Bronchial epithelial cell (primary cell): Measurements from ENCODE around the gene COMMD3. TPM values are rescaled to one million over a fixed set of nuclear protein-coding genes. Genes with fewer than 3 reads are reported as not detected.
"Not testable (repeated sequence)": the region's sequence is repeated elsewhere in the genome, so short reads cannot be mapped to it uniquely, and the experiment has no call there.

Experiments
- DNase-seq: peaks from one replicate; pipeline ENCODE4 v3.0.0-alpha.2; 2010; ENCODE audit warnings: low read depth
- FAIRE-seq: peaks from 2 replicates; lab custom pipeline; 2011; peaks lifted over from hg19 to GRCh38; lab: Jason Lieb, UNC
- H3K27me3 ChIP-seq: 2 replicates; pipeline ENCODE4 v1.5.1; 2011; ENCODE audit warnings: low read length; ENCODE audit not compliant: control insufficient read depth, insufficient read depth
- H3K36me3 ChIP-seq: 2 replicates; pipeline ENCODE4 v1.5.1; 2011; ENCODE audit warnings: low read length; ENCODE audit not compliant: control insufficient read depth, insufficient read depth
- H3K4me3 ChIP-seq: 2 replicates; pipeline ENCODE4 v1.5.1; 2011; ENCODE audit warnings: mild to moderate bottlenecking, low read depth, low read length, control low read depth
- CTCF ChIP-seq: IDR thresholded peaks from 2 replicates; pipeline ENCODE4 v1.5.1; 2011; ENCODE audit warnings: mild to moderate bottlenecking, moderate library complexity, low read length, control low read depth, inconsistent platforms; ENCODE audit not compliant: insufficient read depth, severe bottlenecking
- total RNA-seq: library from RNA; depleted of rRNA; stranded (reverse); fragments of >200 nt; gene quantifications from 2 replicates; pipeline ENCODE4 v1.2.1, GENCODE V29; 2014

The COMMD3 gene
- total RNA-seq, 1 donor from 2014 or later = 32.9 TPM

- no peak for DNase-seq
- TF ChIP-seq CTCF = no peak
- H3K27me3 ChIP-seq = peaks cover 39% of the 10 kb centered on the region
Measured at GRCh38 chr10:22346096-22346661, 30.0 kb downstream of the COMMD3 start.

GRCh38 chr10:22349755-22350154 is 33.6 kb downstream of the COMMD3 start:
- Histone ChIP-seq H3K27me3 (peaks cover 17% of the 10 kb centered on the region), H3K4me3 (no peak overlapping the region)

More at GRCh38 chr10:22346096-22346661, 30.0 kb downstream of the COMMD3 start:
- Histone ChIP-seq H3K36me3 (no peaks in the 10 kb centered on the region), H3K4me3 (no peak overlapping the region)
- FAIRE-seq = peak; percentile 43

GRCh38 chr10:22351131-22351703 is 35.0 kb downstream of the COMMD3 start:
- DNase-seq (no peak), FAIRE-seq (no peak)
- peaks cover 3% of the 10 kb centered on the region for H3K27me3 ChIP-seq
- H3K4me3 ChIP-seq = no peak overlapping the region
- H3K36me3 ChIP-seq = no peaks in the 10 kb centered on the region
- no peak for TF ChIP-seq CTCF

More at GRCh38 chr10:22349755-22350154, 33.6 kb downstream of the COMMD3 start:
- no peak for FAIRE-seq
- DNase-seq = no peak
- TF ChIP-seq CTCF = no peak
- no peaks in the 10 kb centered on the region for H3K36me3 ChIP-seq

GRCh38 chr10:22356324-22356873 is 40.2 kb downstream of the COMMD3 start:
- H3K4me3 ChIP-seq = no peak overlapping the region
- no peak for DNase-seq
- TF ChIP-seq CTCF = no peak
- no peaks in the 10 kb centered on the region for H3K27me3 ChIP-seq
- no peak for FAIRE-seq
- H3K36me3 ChIP-seq = no peaks in the 10 kb centered on the region

GRCh38 chr10:22357770-22358169 is 41.6 kb downstream of the COMMD3 start:
- not testable (repeated sequence) for DNase-seq, H3K4me3 ChIP-seq, H3K36me3 ChIP-seq, H3K27me3 ChIP-seq, FAIRE-seq

GRCh38 chr10:22363305-22363704 is 47.1 kb downstream of the COMMD3 start:
- H3K4me3 ChIP-seq = no peak overlapping the region
- DNase-seq (no peak), FAIRE-seq (no peak)
- no peaks in the 10 kb centered on the region for H3K27me3 ChIP-seq
- TF ChIP-seq CTCF = no peak
- no peaks in the 10 kb centered on the region for H3K36me3 ChIP-seq
